HEK293 (cell line): ENCODE data around the gene CKB.

ENCODE experiments used
- EGR2 ChIP-seq: fragments of 450-650 bp; formaldehyde crosslinking; IDR thresholded peaks from 2 replicates; pipeline ENCODE4 v1.5.1; 2016; ENCODE audit warnings: low read depth, missing biosample characterization, missing genetic modification characterization
- KLF16 ChIP-seq: fragments of 450-650 bp; formaldehyde crosslinking; IDR thresholded peaks from 2 replicates; pipeline ENCODE4 v1.5.1; 2017; ENCODE audit warnings: missing biosample characterization, missing genetic modification characterization
- WT1 ChIP-seq: fragments of 450-650 bp; formaldehyde crosslinking; IDR thresholded peaks from 2 replicates; pipeline ENCODE4 v1.5.1; 2016; ENCODE audit warnings: missing biosample characterization, missing genetic modification characterization
- ZBTB8A ChIP-seq: fragments of 450-650 bp; formaldehyde crosslinking; IDR thresholded peaks from 2 replicates; pipeline ENCODE4 v1.5.1; 2016; ENCODE audit warnings: missing biosample characterization, missing genetic modification characterization
- ZFP41 ChIP-seq: fragments of 450-650 bp; formaldehyde crosslinking; IDR thresholded peaks from 2 replicates; pipeline ENCODE4 v1.5.1; 2016; ENCODE audit warnings: missing biosample characterization, missing genetic modification characterization, borderline replicate concordance
- ZIC2 ChIP-seq: fragments of 450-650 bp; formaldehyde crosslinking; IDR thresholded peaks from 2 replicates; pipeline ENCODE4 v1.5.1; 2016; ENCODE audit warnings: missing biosample characterization, missing genetic modification characterization
- ZNF132 ChIP-seq: fragments of 450-650 bp; formaldehyde crosslinking; IDR thresholded peaks from 2 replicates; pipeline ENCODE4 v1.5.1; 2017; ENCODE audit warnings: missing biosample characterization, missing genetic modification characterization, borderline replicate concordance
- ZNF133 ChIP-seq: fragments of 450-650 bp; formaldehyde crosslinking; IDR thresholded peaks from 2 replicates; pipeline ENCODE4 v1.5.1; 2016; ENCODE audit warnings: missing biosample characterization, missing genetic modification characterization
- ZNF211 ChIP-seq: fragments of 450-650 bp; formaldehyde crosslinking; IDR thresholded peaks from 2 replicates; pipeline ENCODE4 v1.5.1; 2016; ENCODE audit warnings: low read depth, missing biosample characterization, missing genetic modification characterization
- ZNF248 ChIP-seq: fragments of 450-650 bp; formaldehyde crosslinking; IDR thresholded peaks from 2 replicates; pipeline ENCODE4 v1.5.1; 2017; ENCODE audit warnings: missing biosample characterization, missing genetic modification characterization
- ZNF302 ChIP-seq: fragments of 450-650 bp; formaldehyde crosslinking; IDR thresholded peaks from 2 replicates; pipeline ENCODE4 v1.5.1; 2016; ENCODE audit warnings: missing biosample characterization, missing genetic modification characterization, low read depth
- ZNF311 ChIP-seq: fragments of 450-650 bp; formaldehyde crosslinking; IDR thresholded peaks from 2 replicates; pipeline ENCODE4 v1.5.1; 2017; ENCODE audit warnings: missing biosample characterization, missing genetic modification characterization, borderline replicate concordance
- ZNF335 ChIP-seq: fragments of 450-650 bp; formaldehyde crosslinking; conservative IDR thresholded peaks from 2 replicates; pipeline ENCODE4 v1.5.1; 2016; ENCODE audit warnings: missing biosample characterization, missing genetic modification characterization
- ZNF366 ChIP-seq: fragments of 450-650 bp; formaldehyde crosslinking; conservative IDR thresholded peaks from 2 replicates; pipeline ENCODE4 v1.5.1; 2016; ENCODE audit warnings: missing biosample characterization, missing genetic modification characterization
- ZNF391 ChIP-seq: fragments of 450-650 bp; formaldehyde crosslinking; IDR thresholded peaks from 2 replicates; pipeline ENCODE4 v1.5.1; 2016; ENCODE audit warnings: low read depth, missing biosample characterization, missing genetic modification characterization, borderline replicate concordance
- ZNF404 ChIP-seq: fragments of 450-650 bp; formaldehyde crosslinking; IDR thresholded peaks from 2 replicates; pipeline ENCODE4 v1.5.1; 2017; ENCODE audit warnings: missing biosample characterization, missing genetic modification characterization
- ZNF416 ChIP-seq: fragments of 450-650 bp; formaldehyde crosslinking; IDR thresholded peaks from 2 replicates; pipeline ENCODE4 v1.5.1; 2016; ENCODE audit warnings: missing biosample characterization, missing genetic modification characterization
- ZNF514 ChIP-seq: fragments of 450-650 bp; formaldehyde crosslinking; IDR thresholded peaks from 2 replicates; pipeline ENCODE4 v1.5.1; 2016; ENCODE audit warnings: missing biosample characterization, missing genetic modification characterization
- ZNF549 ChIP-seq: fragments of 450-650 bp; IDR thresholded peaks from 2 replicates; pipeline ENCODE4 v1.5.1; 2018; ENCODE audit warnings: missing biosample characterization, missing genetic modification characterization, mild to moderate bottlenecking, inconsistent platforms, moderate library complexity
- ZNF76 ChIP-seq: fragments of 450-650 bp; formaldehyde crosslinking; IDR thresholded peaks from 2 replicates; pipeline ENCODE4; 2016; ENCODE audit warnings: low read depth, missing biosample characterization, missing genetic modification characterization, borderline replicate concordance
- ZSCAN16 ChIP-seq: fragments of 450-650 bp; formaldehyde crosslinking; IDR thresholded peaks from 2 replicates; pipeline ENCODE4 v1.5.1; 2016; ENCODE audit warnings: missing biosample characterization, missing genetic modification characterization
- TF ChIP-seq, protein P1 (sequence below): fragments of 450-650 bp; formaldehyde crosslinking; IDR thresholded peaks from 2 replicates; pipeline ENCODE4 v1.5.1; 2016; ENCODE audit warnings: missing biosample characterization, missing genetic modification characterization
- TF ChIP-seq, protein P2 (sequence below): fragments of 450-650 bp; formaldehyde crosslinking; IDR thresholded peaks from 2 replicates; pipeline ENCODE4 v1.5.1; 2016; ENCODE audit warnings: missing biosample characterization, missing genetic modification characterization
- TF ChIP-seq, protein P3 (sequence below): fragments of 450-650 bp; formaldehyde crosslinking; IDR thresholded peaks from 2 replicates; pipeline ENCODE4 v1.5.1; 2017; ENCODE audit warnings: missing biosample characterization, missing genetic modification characterization
- TF ChIP-seq, protein P4 (sequence below): fragments of 450-650 bp; formaldehyde crosslinking; IDR thresholded peaks from 2 replicates; pipeline ENCODE4 v1.5.1; 2016; ENCODE audit warnings: missing biosample characterization, missing genetic modification characterization
- TF ChIP-seq, protein P5 (sequence below): fragments of 450-650 bp; IDR thresholded peaks from 2 replicates; pipeline ENCODE4 v1.5.1; 2018; ENCODE audit warnings: missing biosample characterization, missing genetic modification characterization
- TF ChIP-seq, protein P6 (sequence below): fragments of 450-650 bp; formaldehyde crosslinking; IDR thresholded peaks from 2 replicates; pipeline ENCODE4 v1.5.1; 2016; ENCODE audit warnings: missing biosample characterization, missing genetic modification characterization

CKB gene

DNA sequence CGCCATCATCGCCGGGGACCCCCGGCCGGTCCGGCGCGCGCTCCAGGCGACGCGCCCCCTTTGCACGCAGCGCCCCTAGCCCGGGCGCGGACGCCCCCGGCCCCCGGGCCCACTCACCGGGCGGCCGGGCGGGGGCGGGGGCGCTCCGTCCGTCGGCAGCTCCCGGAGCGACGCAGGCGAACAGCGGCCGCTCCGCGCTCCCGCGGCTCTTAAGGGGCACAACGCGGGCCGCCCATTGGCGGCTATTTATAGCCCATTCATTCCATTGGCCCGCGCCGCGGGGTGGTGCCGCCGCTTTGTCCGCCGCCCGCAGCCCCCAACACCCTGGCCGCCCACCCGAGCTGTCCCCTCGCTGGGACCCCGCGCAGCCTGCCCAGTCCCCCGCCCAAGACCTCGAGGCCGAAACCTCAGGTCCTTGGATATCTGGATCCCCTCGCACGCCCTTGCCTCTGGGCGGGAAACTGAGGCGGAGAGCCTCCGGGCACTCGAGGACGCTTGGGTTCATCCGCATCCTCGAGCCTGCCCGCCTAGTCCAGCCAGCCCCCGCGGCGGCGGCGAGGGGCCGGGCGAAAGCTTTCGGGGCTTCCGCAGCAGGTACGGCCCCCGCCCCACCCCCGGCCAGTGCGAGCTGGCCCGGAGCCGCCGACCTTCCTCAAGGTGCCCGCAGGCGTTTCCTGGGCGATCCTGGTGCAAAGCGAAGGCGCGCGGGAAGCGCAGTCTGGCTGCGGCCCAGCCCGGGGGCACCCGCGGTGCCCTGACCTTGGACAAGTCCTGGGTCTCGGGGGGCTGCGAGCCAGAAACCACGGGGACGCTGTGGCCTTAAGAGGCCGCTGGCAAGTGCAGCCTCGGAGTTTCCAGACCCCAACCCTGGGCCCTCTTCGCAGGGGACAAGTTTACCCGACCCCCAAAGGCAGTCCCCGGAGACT is at the start of gene CKB (continued):
- TF ChIP-seq ZFP41 (tag by site-specific recombination) (no peak), ZNF132 (tag by site-specific recombination) (no peak), ZNF404 (tag by site-specific recombination) (no peak), ZNF514 (tag by site-specific recombination) (no peak), ZNF248 (no peak), ZNF391 (peak; percentile 36; the same call in 1 of the 2 replicates), KLF16 (0 out of 2 replicates have a peak, but pooled peaks have one; percentile 25), ZNF211 (tag by site-specific recombination) (no peak), ZBTB8A (tag by site-specific recombination) (peak; percentile 91), ZNF416 (tag by site-specific recombination) (no peak), ZIC2 (tag by site-specific recombination) (no peak; the same call in none of the 2 replicates), ZNF302 (tag by site-specific recombination) (no peak), EGR2 (tag by site-specific recombination) (peak; percentile 66), ZNF311 (tag by site-specific recombination) (no peak), ZNF335 (tag by site-specific recombination) (no peak; the same call in none of the 2 replicates), ZNF549 (tag by site-specific recombination) (no peak), ZNF133 (tag by site-specific recombination) (no peak), WT1 (tag by site-specific recombination) (peak; percentile 20; the same call in 1 of the 2 replicates), ZNF366 (tag by site-specific recombination) (no peak), ZSCAN16 (tag by site-specific recombination) (no peak), ZNF76 (tag by site-specific recombination) (no peak; the same call in 1 of the 2 replicates)
- TF ChIP-seq, protein P1, sequence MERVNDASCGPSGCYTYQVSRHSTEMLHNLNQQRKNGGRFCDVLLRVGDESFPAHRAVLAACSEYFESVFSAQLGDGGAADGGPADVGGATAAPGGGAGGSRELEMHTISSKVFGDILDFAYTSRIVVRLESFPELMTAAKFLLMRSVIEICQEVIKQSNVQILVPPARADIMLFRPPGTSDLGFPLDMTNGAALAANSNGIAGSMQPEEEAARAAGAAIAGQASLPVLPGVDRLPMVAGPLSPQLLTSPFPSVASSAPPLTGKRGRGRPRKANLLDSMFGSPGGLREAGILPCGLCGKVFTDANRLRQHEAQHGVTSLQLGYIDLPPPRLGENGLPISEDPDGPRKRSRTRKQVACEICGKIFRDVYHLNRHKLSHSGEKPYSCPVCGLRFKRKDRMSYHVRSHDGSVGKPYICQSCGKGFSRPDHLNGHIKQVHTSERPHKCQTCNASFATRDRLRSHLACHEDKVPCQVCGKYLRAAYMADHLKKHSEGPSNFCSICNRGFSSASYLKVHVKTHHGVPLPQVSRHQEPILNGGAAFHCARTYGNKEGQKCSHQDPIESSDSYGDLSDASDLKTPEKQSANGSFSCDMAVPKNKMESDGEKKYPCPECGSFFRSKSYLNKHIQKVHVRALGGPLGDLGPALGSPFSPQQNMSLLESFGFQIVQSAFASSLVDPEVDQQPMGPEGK (tag by site-specific recombination) = peak; percentile 96
- TF ChIP-seq, protein P2, sequence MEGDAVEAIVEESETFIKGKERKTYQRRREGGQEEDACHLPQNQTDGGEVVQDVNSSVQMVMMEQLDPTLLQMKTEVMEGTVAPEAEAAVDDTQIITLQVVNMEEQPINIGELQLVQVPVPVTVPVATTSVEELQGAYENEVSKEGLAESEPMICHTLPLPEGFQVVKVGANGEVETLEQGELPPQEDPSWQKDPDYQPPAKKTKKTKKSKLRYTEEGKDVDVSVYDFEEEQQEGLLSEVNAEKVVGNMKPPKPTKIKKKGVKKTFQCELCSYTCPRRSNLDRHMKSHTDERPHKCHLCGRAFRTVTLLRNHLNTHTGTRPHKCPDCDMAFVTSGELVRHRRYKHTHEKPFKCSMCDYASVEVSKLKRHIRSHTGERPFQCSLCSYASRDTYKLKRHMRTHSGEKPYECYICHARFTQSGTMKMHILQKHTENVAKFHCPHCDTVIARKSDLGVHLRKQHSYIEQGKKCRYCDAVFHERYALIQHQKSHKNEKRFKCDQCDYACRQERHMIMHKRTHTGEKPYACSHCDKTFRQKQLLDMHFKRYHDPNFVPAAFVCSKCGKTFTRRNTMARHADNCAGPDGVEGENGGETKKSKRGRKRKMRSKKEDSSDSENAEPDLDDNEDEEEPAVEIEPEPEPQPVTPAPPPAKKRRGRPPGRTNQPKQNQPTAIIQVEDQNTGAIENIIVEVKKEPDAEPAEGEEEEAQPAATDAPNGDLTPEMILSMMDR (tag by site-specific recombination) = no peak
- TF ChIP-seq, protein P3, sequence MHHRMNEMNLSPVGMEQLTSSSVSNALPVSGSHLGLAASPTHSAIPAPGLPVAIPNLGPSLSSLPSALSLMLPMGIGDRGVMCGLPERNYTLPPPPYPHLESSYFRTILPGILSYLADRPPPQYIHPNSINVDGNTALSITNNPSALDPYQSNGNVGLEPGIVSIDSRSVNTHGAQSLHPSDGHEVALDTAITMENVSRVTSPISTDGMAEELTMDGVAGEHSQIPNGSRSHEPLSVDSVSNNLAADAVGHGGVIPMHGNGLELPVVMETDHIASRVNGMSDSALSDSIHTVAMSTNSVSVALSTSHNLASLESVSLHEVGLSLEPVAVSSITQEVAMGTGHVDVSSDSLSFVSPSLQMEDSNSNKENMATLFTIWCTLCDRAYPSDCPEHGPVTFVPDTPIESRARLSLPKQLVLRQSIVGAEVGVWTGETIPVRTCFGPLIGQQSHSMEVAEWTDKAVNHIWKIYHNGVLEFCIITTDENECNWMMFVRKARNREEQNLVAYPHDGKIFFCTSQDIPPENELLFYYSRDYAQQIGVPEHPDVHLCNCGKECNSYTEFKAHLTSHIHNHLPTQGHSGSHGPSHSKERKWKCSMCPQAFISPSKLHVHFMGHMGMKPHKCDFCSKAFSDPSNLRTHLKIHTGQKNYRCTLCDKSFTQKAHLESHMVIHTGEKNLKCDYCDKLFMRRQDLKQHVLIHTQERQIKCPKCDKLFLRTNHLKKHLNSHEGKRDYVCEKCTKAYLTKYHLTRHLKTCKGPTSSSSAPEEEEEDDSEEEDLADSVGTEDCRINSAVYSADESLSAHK (tag by site-specific recombination) = no peak
- TF ChIP-seq, protein P4, sequence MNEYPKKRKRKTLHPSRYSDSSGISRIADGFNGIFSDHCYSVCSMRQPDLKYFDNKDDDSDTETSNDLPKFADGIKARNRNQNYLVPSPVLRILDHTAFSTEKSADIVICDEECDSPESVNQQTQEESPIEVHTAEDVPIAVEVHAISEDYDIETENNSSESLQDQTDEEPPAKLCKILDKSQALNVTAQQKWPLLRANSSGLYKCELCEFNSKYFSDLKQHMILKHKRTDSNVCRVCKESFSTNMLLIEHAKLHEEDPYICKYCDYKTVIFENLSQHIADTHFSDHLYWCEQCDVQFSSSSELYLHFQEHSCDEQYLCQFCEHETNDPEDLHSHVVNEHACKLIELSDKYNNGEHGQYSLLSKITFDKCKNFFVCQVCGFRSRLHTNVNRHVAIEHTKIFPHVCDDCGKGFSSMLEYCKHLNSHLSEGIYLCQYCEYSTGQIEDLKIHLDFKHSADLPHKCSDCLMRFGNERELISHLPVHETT (tag by site-specific recombination) = no peak
- TF ChIP-seq, protein P5, sequence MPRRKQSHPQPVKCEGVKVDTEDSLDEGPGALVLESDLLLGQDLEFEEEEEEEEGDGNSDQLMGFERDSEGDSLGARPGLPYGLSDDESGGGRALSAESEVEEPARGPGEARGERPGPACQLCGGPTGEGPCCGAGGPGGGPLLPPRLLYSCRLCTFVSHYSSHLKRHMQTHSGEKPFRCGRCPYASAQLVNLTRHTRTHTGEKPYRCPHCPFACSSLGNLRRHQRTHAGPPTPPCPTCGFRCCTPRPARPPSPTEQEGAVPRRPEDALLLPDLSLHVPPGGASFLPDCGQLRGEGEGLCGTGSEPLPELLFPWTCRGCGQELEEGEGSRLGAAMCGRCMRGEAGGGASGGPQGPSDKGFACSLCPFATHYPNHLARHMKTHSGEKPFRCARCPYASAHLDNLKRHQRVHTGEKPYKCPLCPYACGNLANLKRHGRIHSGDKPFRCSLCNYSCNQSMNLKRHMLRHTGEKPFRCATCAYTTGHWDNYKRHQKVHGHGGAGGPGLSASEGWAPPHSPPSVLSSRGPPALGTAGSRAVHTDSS (tag by site-specific recombination) = 0 out of 2 replicates have a peak, but pooled peaks have one; percentile 24
- TF ChIP-seq, protein P6, sequence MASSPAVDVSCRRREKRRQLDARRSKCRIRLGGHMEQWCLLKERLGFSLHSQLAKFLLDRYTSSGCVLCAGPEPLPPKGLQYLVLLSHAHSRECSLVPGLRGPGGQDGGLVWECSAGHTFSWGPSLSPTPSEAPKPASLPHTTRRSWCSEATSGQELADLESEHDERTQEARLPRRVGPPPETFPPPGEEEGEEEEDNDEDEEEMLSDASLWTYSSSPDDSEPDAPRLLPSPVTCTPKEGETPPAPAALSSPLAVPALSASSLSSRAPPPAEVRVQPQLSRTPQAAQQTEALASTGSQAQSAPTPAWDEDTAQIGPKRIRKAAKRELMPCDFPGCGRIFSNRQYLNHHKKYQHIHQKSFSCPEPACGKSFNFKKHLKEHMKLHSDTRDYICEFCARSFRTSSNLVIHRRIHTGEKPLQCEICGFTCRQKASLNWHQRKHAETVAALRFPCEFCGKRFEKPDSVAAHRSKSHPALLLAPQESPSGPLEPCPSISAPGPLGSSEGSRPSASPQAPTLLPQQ (tag by site-specific recombination) = peak; percentile 56; the same call in 1 of the 2 replicates
